Upper lobe of left lung (tissue), 6 donors: Measurements from ENCODE around the gene S100A2. TPM values are rescaled to one million over a fixed set of nuclear protein-coding genes. Genes with fewer than 3 reads are reported as not detected.
A peak's percentile ranks its signal among the peaks of the same experiment; 100 is the strongest.

ENCODE experiments used
- ATAC-seq, 2 donors: fragments of 200-7000 bp; cut with Tn5 transposase; one replicate each; pipeline ENCODE4 v1.9.1; 2022; ENCODE audit warnings: mild to moderate bottlenecking in 2 of 2, moderate library complexity in 2 of 2; ENCODE audit not compliant: low FRiP score in 2 of 2
- DNase-seq, 2 donors: peaks; one replicate each; pipeline ENCODE4 v3.0.0-alpha.2; 2019 to 2020
- H3K27ac ChIP-seq, 4 donors: fragments of 200-600 bp; sonication (generic); one replicate each; pipeline ENCODE4 v1.5.1; 2016 to 2019
- H3K27me3 ChIP-seq, 4 donors: fragments of 200-600 bp; sonication (generic); one replicate each; pipeline ENCODE4 v1.5.1; 2017 to 2019
- H3K36me3 ChIP-seq, 4 donors: fragments of 200-600 bp; sonication (generic); one replicate each; pipeline ENCODE4 v1.5.1; 2016 to 2019
- H3K4me1 ChIP-seq, 4 donors: fragments of 200-600 bp; sonication (generic); one replicate each; pipeline ENCODE4 v1.5.1; 2018 to 2019
- H3K4me3 ChIP-seq, 4 donors: fragments of 200-600 bp; sonication (generic); one replicate each; pipeline ENCODE4 v1.5.1; 2017 to 2019; ENCODE audit warnings: mild to moderate bottlenecking in 2 of 4, moderate library complexity in 1 of 4
- H3K9me3 ChIP-seq, 4 donors: fragments of 200-600 bp; sonication (generic); one replicate each; pipeline ENCODE4 v1.5.1; 2018 to 2019
- EP300 ChIP-seq, 4 donors: sonication (generic); formaldehyde crosslinking; IDR thresholded peaks; one replicate each; pipeline ENCODE4 v1.5.1; 2017; ENCODE audit warnings: antibody characterized with exemption in 4 of 4, control low read depth in 2 of 4
- POLR2A ChIP-seq, 4 donors: fragments of 450-650 bp; IDR thresholded peaks; one replicate each; pipeline ENCODE4 v1.5.1; 2016 to 2017; ENCODE audit warnings: antibody characterized with exemption in 4 of 4, mild to moderate bottlenecking in 2 of 4
- POLR2AphosphoS5 ChIP-seq, 2 donors: sonication (generic); formaldehyde crosslinking; IDR thresholded peaks; one replicate each; pipeline ENCODE4 v1.5.1; 2017; ENCODE audit warnings: antibody characterized with exemption in 2 of 2
- WGBS, 2 donors: methylation state at CpG; one replicate each; pipeline ENCODE4 v1.1.5; 2017 to 2018; 5-methylcytosine and 5-hydroxymethylcytosine counted together
- total RNA-seq, 6 donors: library from RNA; depleted of rRNA in 4 of 6; stranded (reverse); fragments of >200 nt in 4 of 6; gene quantifications; one replicate each; pipeline versions ENCODE4 v1.1.0 to v1.2.1, GENCODE V29; 2016 to 2021
- TF ChIP-seq, protein P1 (sequence below), 6 experiments: fragments of 450-650 bp in 4 of 6; fragments of 200-600 bp in 2 of 6; sonication (generic) in 2 of 6; IDR thresholded peaks; one replicate each; pipeline ENCODE4 v1.5.1; 2016 to 2019; ENCODE audit warnings: antibody characterized with exemption in 6 of 6
- donor health status: DM: no; HTN: no; CAD: no; lungs with moderate emphysema.
- donor health status: DM: no; HTN: yes; CAD: no; lungs with severe emphysema.

S100A2 gene
- total RNA-seq, 6 donors from 2014 or later, result 2.0 to 12.0 (median 7.9) TPM; not detected in 1

DNA sequence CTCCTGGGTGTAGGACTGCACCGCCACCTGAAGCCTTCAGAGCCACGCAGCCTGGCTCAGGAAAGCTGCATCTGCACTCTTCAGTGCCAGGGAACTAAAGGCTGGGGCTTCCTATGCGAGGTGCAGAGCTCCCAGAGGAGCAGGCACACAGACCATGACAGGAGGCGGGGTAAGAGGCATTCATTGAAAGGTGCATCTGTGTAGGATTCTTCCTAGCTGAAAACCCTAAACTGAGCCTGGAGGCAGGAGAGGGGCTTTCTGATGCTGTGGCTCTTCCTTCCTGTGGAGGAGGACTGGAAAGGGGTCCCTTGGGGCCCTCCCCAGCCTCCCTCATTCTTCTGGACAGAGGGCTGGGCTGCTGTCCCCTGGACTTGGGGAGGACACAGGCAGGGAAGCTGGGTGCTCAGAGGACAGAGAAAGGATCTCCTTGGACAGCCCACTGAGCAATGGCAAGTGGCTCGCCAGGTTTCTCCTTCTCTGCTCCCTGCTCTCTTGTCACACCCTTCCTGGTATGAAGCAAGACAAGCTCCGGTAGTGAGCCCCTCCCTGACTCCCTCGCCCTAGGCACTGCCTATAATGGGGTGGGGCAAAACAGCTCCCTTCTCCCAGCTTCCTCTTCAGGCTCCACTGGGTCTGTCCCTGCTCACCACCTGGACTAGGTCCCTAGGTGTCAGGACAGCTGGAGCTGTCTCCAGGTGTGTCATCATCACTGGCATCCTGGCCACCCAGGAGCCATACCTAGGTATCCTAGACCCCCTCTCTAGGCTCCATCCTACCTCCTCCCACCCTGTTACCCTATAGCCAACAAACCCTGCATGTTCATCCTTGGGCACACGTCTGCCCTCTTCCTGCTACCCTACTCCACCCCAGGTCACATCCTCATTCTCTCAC is 49.9 kb downstream of the S100A2 start:
- peak in 1 of 2 donors; percentile 89 for DNase-seq
- H3K27ac ChIP-seq, result peak overlapping the region; percentile 9 to 84 (median 56)
- H3K27me3 ChIP-seq, result no peaks in the 10 kb centered on the region
- peak; percentile 59 to 88 for ATAC-seq
- TF ChIP-seq POLR2A (IDR thresholded peaks at IDR 0.05) (peak in 1 of 4 donors; percentile 51), EP300 (IDR thresholded peaks at IDR 0.05) (no peak), POLR2AphosphoS5 (IDR thresholded peaks at IDR 0.05) (peak in 1 of 2 donors; percentile 29)
- 46 to 52% methylated on average over 6 to 8 of the region's 8 CpGs for WGBS, 2 donors
- no peaks in the 10 kb centered on the region for H3K9me3 ChIP-seq
- H3K4me3 ChIP-seq, result no peak overlapping the region
- H3K36me3 ChIP-seq, result no peaks in the 10 kb centered on the region
- H3K4me1 ChIP-seq, result peaks cover 14 to 25% (median 19%) of the 10 kb centered on the region in 4 donors

DNA sequence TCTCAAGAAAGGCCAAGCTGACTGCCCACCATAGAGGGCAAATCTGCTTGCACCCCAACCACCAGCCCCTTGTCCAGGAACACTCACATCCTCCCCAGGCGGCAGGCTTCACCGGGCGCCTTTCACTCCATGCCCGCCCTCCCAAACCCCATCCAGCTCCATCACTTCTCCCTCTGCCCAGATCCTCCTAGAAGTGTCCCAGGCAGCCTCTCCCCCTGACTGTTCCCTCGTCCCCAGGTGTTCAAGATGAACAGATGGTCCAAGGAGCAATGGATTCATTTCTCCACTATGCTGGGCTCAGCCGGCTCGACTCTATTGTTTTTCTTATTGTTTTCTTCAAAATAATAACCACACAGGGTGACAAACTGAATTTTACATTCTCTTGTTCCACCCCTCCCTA is 52.0 kb downstream of the S100A2 start:
- Histone ChIP-seq H3K27ac (no peak overlapping the region), H3K36me3 (no peaks in the 10 kb centered on the region), H3K4me3 (no peak overlapping the region), H3K27me3 (no peaks in the 10 kb centered on the region), H3K4me1 (peaks cover 14 to 27% (median 19%) of the 10 kb centered on the region in 4 donors), H3K9me3 (no peaks in the 10 kb centered on the region)
- DNase-seq, result no peak
- no peak for TF ChIP-seq POLR2AphosphoS5 (IDR thresholded peaks at IDR 0.05)
- TF ChIP-seq EP300 (IDR thresholded peaks at IDR 0.05), result no peak
- TF ChIP-seq POLR2A (IDR thresholded peaks at IDR 0.05), result no peak
- TF ChIP-seq, protein P1, sequence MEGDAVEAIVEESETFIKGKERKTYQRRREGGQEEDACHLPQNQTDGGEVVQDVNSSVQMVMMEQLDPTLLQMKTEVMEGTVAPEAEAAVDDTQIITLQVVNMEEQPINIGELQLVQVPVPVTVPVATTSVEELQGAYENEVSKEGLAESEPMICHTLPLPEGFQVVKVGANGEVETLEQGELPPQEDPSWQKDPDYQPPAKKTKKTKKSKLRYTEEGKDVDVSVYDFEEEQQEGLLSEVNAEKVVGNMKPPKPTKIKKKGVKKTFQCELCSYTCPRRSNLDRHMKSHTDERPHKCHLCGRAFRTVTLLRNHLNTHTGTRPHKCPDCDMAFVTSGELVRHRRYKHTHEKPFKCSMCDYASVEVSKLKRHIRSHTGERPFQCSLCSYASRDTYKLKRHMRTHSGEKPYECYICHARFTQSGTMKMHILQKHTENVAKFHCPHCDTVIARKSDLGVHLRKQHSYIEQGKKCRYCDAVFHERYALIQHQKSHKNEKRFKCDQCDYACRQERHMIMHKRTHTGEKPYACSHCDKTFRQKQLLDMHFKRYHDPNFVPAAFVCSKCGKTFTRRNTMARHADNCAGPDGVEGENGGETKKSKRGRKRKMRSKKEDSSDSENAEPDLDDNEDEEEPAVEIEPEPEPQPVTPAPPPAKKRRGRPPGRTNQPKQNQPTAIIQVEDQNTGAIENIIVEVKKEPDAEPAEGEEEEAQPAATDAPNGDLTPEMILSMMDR (IDR thresholded peaks at IDR 0.05), result no peak
- 91 to 92% methylated on average over 7 of the region's 7 CpGs for WGBS, 2 donors
- ATAC-seq, result no peak

DNA sequence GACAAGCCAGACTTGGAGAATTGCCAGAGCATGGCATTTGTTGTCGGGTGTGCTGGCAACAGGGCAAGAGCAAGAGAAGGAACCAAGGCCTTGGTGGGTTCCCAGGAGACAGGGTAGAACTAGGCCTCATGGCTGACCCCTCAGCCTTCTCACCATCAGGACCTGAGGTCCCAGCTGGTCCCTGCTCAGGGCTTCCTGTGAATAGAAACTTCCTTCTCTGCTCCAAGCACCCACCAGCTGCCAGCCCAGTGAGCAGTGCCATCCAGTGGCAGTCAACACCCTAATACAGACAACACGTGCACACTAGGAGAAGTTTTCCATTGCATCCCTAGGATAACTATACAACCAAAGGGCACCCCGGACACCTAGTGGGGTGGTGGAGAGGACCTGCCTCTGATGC is 52.6 kb downstream of the S100A2 start:
- WGBS, 2 donors, result 66 to 81% methylated on average over 2 to 3 of the region's 3 CpGs
- TF ChIP-seq, protein P1 (IDR thresholded peaks at IDR 0.05), result no peak
- no peak for TF ChIP-seq POLR2AphosphoS5 (IDR thresholded peaks at IDR 0.05)
- no peak for TF ChIP-seq EP300 (IDR thresholded peaks at IDR 0.05)
- no peak for TF ChIP-seq POLR2A (IDR thresholded peaks at IDR 0.05)
- no peaks in the 10 kb centered on the region for H3K27me3 ChIP-seq
- no peak overlapping the region for H3K27ac ChIP-seq
- no peak for DNase-seq
- no peak for ATAC-seq
- peaks cover 13 to 22% (median 17%) of the 10 kb centered on the region in 4 donors for H3K4me1 ChIP-seq
- no peak overlapping the region for H3K4me3 ChIP-seq
- no peaks in the 10 kb centered on the region for H3K9me3 ChIP-seq
- no peaks in the 10 kb centered on the region for H3K36me3 ChIP-seq

Other genes starting within 250 kb of the S100A2 start
- gene PGLYRP4, start 217.0 kb downstream of the S100A2 start, total RNA-seq, result not detected
- gene S100A9, start 208.0 kb downstream of the S100A2 start, total RNA-seq, result 1,000 to 10,000 TPM in 1 of 6 donors, 100 to 1,000 TPM in 5; 133 to 1,125 (median 606) TPM
- gene S100A12, start 190.2 kb downstream of the S100A2 start, total RNA-seq, result 10 to 100 TPM in 5 of 6 donors, 1 to 10 TPM in 1; 5.2 to 75.7 (median 32.1) TPM
- gene S100A8, start 174.8 kb downstream of the S100A2 start, total RNA-seq, result 100 to 1,000 TPM in 4 of 6 donors, 10 to 100 TPM in 2; 49.2 to 842 (median 194) TPM
- not detected for gene S100A7A, start 149.3 kb downstream of the S100A2 start, total RNA-seq
- not detected for gene S100A7, start 105.2 kb downstream of the S100A2 start, total RNA-seq
- gene S100A6, start 29.9 kb downstream of the S100A2 start, total RNA-seq, result 1,000 to 10,000 TPM in 3 of 6 donors, 100 to 1,000 TPM in 3; 399 to 1,595 (median 925) TPM
- gene S100A5, start 24.9 kb downstream of the S100A2 start, total RNA-seq, result not detected
- gene S100A4, start 20.0 kb downstream of the S100A2 start, total RNA-seq, result 100 to 1,000 TPM; 234 to 983 (median 633) TPM
- gene S100A3, start 16.6 kb downstream of the S100A2 start, total RNA-seq, result 1 to 10 TPM in 5 of 6 donors, not detected in 1; 2.0 to 4.4 (median 2.1) TPM
- gene S100A16, start 47.3 kb upstream of the S100A2 start, total RNA-seq, result 100 to 1,000 TPM in 1 of 6 donors, 10 to 100 TPM in 5; 33.5 to 133 (median 55.7) TPM
- 100 to 1,000 TPM in 4 of 6 donors, 10 to 100 TPM in 2; 76.5 to 239 (median 133) TPM for gene S100A14, start 50.5 kb upstream of the S100A2 start, total RNA-seq
- 100 to 1,000 TPM in 2 of 6 donors, 10 to 100 TPM in 4; 72.8 to 132 (median 86.3) TPM for gene S100A13, start 61.7 kb upstream of the S100A2 start, total RNA-seq
- gene S100A1, start 62.6 kb upstream of the S100A2 start, total RNA-seq, result 1 to 10 TPM in 1 of 6 donors, not detected in 5; 1.1 TPM
- gene CHTOP, start 68.2 kb upstream of the S100A2 start, total RNA-seq, result 10 to 100 TPM; 51.3 to 89.1 (median 59.2) TPM
- 10 to 100 TPM; 13.5 to 44.4 (median 35.2) TPM for gene SNAPIN, start 92.9 kb upstream of the S100A2 start, total RNA-seq
- gene ILF2, start 105.1 kb upstream of the S100A2 start, total RNA-seq, result 100 to 1,000 TPM in 1 of 6 donors, 10 to 100 TPM in 5; 21.0 to 120 (median 75.8) TPM
- 100 to 1,000 TPM in 1 of 6 donors, 10 to 100 TPM in 5; 32.5 to 101 (median 63.0) TPM for gene NPR1, start 112.8 kb upstream of the S100A2 start, total RNA-seq
- gene INTS3, start 162.2 kb upstream of the S100A2 start, total RNA-seq, result 100 to 1,000 TPM in 1 of 6 donors, 10 to 100 TPM in 5; 58.2 to 159 (median 63.1) TPM
- gene SLC27A3, start 209.6 kb upstream of the S100A2 start, total RNA-seq, result 100 to 1,000 TPM in 5 of 6 donors, 10 to 100 TPM in 1; 92.8 to 272 (median 167) TPM